Natural killer cell (primary cell): ENCODE data around the gene FBN1. TPM values are rescaled to one million over a fixed set of nuclear protein-coding genes. Genes with fewer than 3 reads are reported as not detected.

Experiments used
- ATAC-seq, 3 donors: fragments of 150-1000 bp in 2 of 3; fragments of 200-7000 bp in 1 of 3; cut with Tn5 transposase; 1 replicate in 1 of 3; 2 replicates in 2 of 3; pipeline ENCODE4 v1.10.0; 2021; ENCODE audit warnings: mild to moderate bottlenecking in 2 of 3, moderate library complexity in 2 of 3
- DNase-seq, 2 donors: peaks; one replicate each; pipeline versions ENCODE4 v3.0.0 to v3.0.0-alpha.2; 2013 to 2021; ENCODE audit warnings: mixed read lengths in 1 of 2
- H3K27ac ChIP-seq: one replicate; pipeline ENCODE4 v1.5.1; 2013; ENCODE audit warnings: mild to moderate bottlenecking, low read length
- H3K27me3 ChIP-seq: one replicate; pipeline ENCODE4 v1.6.1; 2013; ENCODE audit warnings: low read length; ENCODE audit not compliant: control insufficient read depth, insufficient read depth
- H3K36me3 ChIP-seq: one replicate; pipeline ENCODE4 v1.6.1; 2013; ENCODE audit warnings: low read length; ENCODE audit not compliant: control insufficient read depth, insufficient read depth
- H3K4me1 ChIP-seq: one replicate; pipeline ENCODE4 v1.6.1; 2013; ENCODE audit warnings: low read length; ENCODE audit not compliant: control insufficient read depth, insufficient read depth
- H3K4me3 ChIP-seq: one replicate; pipeline ENCODE4 v1.5.1; 2013; ENCODE audit warnings: low read length
- H3K9me3 ChIP-seq: one replicate; pipeline ENCODE4 v1.6.1; 2013; ENCODE audit warnings: low read length; ENCODE audit not compliant: control insufficient read depth, insufficient read depth
- H3K27ac Mint-ChIP-seq, 2 donors: one replicate each; pipeline ENCODE4 v1.8.0; 2022; ENCODE audit warnings: mild to moderate bottlenecking in 2 of 2, mixed read lengths in 2 of 2, moderate library complexity in 1 of 2
- H3K27me3 Mint-ChIP-seq, 2 donors: one replicate each; pipeline ENCODE4 v1.8.0; 2022; ENCODE audit warnings: low read depth in 2 of 2, mixed read lengths in 2 of 2
- H3K36me3 Mint-ChIP-seq: one replicate; pipeline ENCODE4 v1.8.0; 2022; ENCODE audit warnings: mixed read lengths
- H3K4me1 Mint-ChIP-seq, 2 donors: one replicate each; pipeline ENCODE4 v1.8.0; 2022; ENCODE audit warnings: mixed read lengths in 2 of 2
- H3K4me3 Mint-ChIP-seq: one replicate; pipeline ENCODE4 v1.8.0; 2022; ENCODE audit warnings: mild to moderate bottlenecking, moderate library complexity, mixed read lengths
- H3K9me3 Mint-ChIP-seq, 2 donors: one replicate each; pipeline ENCODE4 v1.8.0; 2022; ENCODE audit warnings: mixed read lengths in 2 of 2
- CTCF ChIP-seq: fragments of 200-600 bp; IDR thresholded peaks from one replicate; pipeline ENCODE4 v1.8.0; 2022; ENCODE audit warnings: antibody characterized with exemption
- WGBS: methylation state at CpG from one replicate; pipeline ENCODE4 v1.1.7; 2013; ENCODE audit warnings: missing lambda C conversion rate; ENCODE audit not compliant: insufficient coverage; 5-methylcytosine and 5-hydroxymethylcytosine counted together
- intact Hi-C: fragments of 100-400 bp; cut with micrococcal nuclease; formaldehyde crosslinking; loops from one replicate; pipeline ENCODE4 v1.14.2; 2022
- total RNA-seq, 4 donors: library from RNA; stranded (reverse); fragments of 120-200 nt in 1 of 4; gene quantifications; one replicate each; pipeline versions ENCODE4 v1.2.3 to v1.2.4, GENCODE V29; 2013 to 2022

FBN1 gene
- total RNA-seq, 3 donors from 2014 or later (not counting 1 experiment from before 2014, with no cell fraction given): 0.33 to 0.54 (median 0.33) TPM

- H3K4me1 Mint-ChIP-seq: no peaks in the 10 kb centered on the region
- H3K9me3 ChIP-seq: no peaks in the 10 kb centered on the region
- ATAC-seq (no peak), DNase-seq (no peak)
- H3K36me3 Mint-ChIP-seq: no peaks in the 10 kb centered on the region
- no peak overlapping the region for H3K4me3 ChIP-seq
- no peak overlapping the region for H3K27ac Mint-ChIP-seq
- H3K4me1 ChIP-seq: no peaks in the 10 kb centered on the region
- intact Hi-C loops: no loop called here
- no peak overlapping the region for H3K4me3 Mint-ChIP-seq
- H3K27ac ChIP-seq: no peak overlapping the region
- H3K9me3 Mint-ChIP-seq: no peaks in the 10 kb centered on the region
- H3K27me3 Mint-ChIP-seq: peaks cover 0 to 8% of the 10 kb centered on the region in 2 donors
- no peaks in the 10 kb centered on the region for H3K27me3 ChIP-seq
- H3K36me3 ChIP-seq: no peaks in the 10 kb centered on the region
- WGBS: 94% methylated on average over 5 of the region's 7 CpGs
- TF ChIP-seq CTCF: no peak
Observed at GRCh38 chr15:48556159-48556897, 89.2 kb downstream of the FBN1 start.

DNA sequence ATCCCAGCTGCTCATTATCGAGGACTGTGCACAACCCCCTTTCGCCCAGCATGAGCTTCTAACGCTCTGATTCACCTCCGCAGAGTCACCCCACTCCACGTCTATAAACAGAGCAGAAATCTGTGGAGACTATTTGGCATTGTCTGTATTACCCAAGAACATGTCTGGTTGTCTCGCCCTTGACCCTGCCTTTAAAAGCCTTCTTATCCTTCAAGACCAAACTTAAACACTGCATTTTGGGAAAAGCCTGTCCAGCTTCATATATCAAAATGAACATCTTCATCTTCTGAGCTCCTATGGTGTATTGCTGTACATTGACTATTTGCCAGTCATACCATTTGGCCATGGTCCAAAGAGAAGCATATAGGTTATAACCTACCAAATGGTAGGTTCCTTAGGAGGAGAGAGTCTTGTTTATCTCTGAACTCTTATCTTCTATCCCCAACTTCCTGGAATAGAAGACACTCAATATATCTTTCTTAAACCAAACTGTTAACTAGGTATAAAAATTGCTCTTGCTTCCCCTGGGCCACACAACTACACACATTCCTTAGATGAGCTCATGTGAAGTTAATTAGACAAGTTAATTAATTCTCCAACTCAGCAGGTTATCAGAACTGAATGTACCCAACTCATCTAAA is 90.1 kb downstream of the FBN1 start:
- ATAC-seq (no peak), DNase-seq (no peak)
- 86% methylated on average over 6 of the region's 6 CpGs for WGBS
- no peaks in the 10 kb centered on the region for H3K4me1 Mint-ChIP-seq
- H3K9me3 Mint-ChIP-seq: no peaks in the 10 kb centered on the region
- intact Hi-C loops: no loop called here
- no peaks in the 10 kb centered on the region for H3K4me1 ChIP-seq
- H3K36me3 ChIP-seq: no peaks in the 10 kb centered on the region
- H3K27me3 Mint-ChIP-seq: peaks cover 0 to 8% of the 10 kb centered on the region in 2 donors
- H3K27ac ChIP-seq: no peak overlapping the region
- H3K4me3 Mint-ChIP-seq: no peak overlapping the region
- H3K27ac Mint-ChIP-seq: no peak overlapping the region
- no peak overlapping the region for H3K4me3 ChIP-seq
- no peaks in the 10 kb centered on the region for H3K36me3 Mint-ChIP-seq
- H3K9me3 ChIP-seq: no peaks in the 10 kb centered on the region
- H3K27me3 ChIP-seq: no peaks in the 10 kb centered on the region
- TF ChIP-seq CTCF: no peak

- Histone ChIP-seq H3K4me3 (no peak overlapping the region), H3K4me1 (no peaks in the 10 kb centered on the region), H3K27ac (no peak overlapping the region), H3K36me3 (no peaks in the 10 kb centered on the region), H3K27me3 (no peaks in the 10 kb centered on the region), H3K9me3 (no peaks in the 10 kb centered on the region)
- no peak for TF ChIP-seq CTCF
- Mint-ChIP-seq H3K4me1 (no peaks in the 10 kb centered on the region), H3K36me3 (no peaks in the 10 kb centered on the region), H3K27me3 (peaks cover 0 to 8% of the 10 kb centered on the region in 2 donors), H3K9me3 (no peaks in the 10 kb centered on the region), H3K4me3 (no peak overlapping the region), H3K27ac (no peak overlapping the region)
- intact Hi-C loops: no loop called here
- no peak for ATAC-seq
- WGBS: 94% methylated on average over 5 of the region's 5 CpGs
- no peak for DNase-seq
Observed at GRCh38 chr15:48554112-48554511, 91.4 kb downstream of the FBN1 start.
